GM19099 (cell line): ENCODE measurements around the gene TMEM151B.

Experiments used
- POLR2A ChIP-seq: IDR thresholded peaks from 3 replicates; pipeline ENCODE4 v1.6.1; 2011; ENCODE audit warnings: low read depth; ENCODE audit not compliant: insufficient read length; ENCODE audit errors: extremely low read depth

TMEM151B gene

DNA sequence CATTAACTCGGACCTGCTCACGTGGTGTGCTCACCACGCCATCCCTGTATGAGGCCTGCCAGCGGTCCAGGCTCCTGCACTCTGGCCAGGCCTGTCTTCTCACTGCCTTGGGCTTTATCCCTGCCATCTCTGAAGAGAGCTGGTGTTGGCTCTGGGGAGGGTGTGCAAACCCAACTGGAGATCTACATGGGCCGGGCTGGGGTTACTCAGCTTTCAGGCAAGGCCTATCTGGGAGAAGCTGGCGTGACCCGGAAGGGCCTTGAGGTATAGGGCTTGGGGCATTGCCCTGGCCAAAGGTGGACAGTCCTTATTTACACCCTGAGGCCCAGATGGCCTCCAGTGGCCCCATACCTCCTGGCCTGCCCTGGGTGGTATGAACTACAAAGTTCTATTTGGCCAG, 41.8 kb upstream of the TMEM151B start:
- TF ChIP-seq POLR2A: no peak

DNA sequence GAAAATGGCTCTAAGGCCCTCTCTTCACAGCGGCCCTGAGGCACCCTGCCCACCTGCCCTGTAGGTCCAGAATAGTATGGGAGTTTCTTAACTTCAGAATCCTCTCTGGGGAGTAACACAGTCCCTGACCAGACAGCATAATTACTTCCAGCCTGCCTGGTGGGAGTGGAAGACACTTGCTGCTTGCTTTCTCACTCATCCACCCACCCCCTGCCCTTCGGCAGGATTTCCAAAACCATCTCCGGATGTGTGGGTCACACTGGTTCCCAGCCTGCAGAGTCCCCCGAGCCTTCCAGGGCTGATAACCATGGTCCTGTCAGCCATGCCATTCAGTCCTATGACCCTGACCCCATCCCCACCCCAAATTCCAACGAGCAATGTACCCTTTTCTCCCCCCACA, 41.4 kb upstream of the TMEM151B start:
- no peak for TF ChIP-seq POLR2A

DNA sequence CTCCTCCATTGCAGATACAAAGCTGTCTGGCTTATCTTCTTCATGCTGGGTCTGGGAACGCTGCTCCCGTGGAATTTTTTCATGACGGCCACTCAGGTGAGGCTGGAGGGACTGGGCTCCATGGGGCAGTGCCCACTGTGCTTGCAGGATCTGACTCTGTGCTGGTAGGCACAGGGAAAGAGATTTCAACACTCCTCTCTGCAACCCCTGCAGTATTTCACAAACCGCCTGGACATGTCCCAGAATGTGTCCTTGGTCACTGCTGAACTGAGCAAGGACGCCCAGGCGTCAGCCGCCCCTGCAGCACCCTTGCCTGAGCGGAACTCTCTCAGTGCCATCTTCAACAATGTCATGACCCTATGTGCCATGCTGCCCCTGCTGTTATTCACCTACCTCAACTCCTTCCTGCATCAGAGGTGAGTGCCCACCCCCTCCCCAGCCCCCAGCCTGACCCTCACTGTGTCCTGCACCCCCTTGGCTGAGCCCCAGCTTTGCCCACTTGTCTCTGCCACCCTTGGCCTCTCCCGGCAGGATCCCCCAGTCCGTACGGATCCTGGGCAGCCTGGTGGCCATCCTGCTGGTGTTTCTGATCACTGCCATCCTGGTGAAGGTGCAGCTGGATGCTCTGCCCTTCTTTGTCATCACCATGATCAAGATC, 40.7 kb upstream of the TMEM151B start:
- no peak for TF ChIP-seq POLR2A

DNA sequence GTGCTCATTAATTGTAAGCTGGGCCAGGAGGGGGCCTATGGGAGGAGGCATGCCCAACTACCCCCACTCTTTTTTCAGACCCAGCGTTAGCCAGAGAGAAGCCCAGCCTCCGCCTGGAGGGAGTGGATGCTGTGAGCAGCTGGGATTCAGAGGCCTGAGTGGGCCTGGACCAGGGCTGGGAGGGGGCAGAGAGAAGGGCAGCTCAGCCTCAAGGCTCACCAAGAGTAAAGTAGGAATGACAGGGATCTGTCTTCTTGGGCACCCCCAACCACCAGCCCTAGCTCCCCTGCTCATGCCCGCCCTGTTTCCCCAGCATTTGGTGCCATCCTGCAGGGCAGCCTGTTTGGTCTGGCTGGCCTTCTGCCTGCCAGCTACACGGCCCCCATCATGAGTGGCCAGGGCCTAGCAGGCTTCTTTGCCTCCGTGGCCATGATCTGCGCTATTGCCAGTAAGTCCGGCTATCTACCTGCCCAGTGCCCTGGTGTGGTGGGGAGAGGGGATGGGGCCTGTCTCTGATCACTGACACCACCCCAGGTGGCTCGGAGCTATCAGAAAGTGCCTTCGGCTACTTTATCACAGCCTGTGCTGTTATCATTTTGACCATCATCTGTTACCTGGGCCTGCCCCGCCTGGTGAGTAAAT, 40.1 kb upstream of the TMEM151B start:
- no peak for TF ChIP-seq POLR2A

DNA sequence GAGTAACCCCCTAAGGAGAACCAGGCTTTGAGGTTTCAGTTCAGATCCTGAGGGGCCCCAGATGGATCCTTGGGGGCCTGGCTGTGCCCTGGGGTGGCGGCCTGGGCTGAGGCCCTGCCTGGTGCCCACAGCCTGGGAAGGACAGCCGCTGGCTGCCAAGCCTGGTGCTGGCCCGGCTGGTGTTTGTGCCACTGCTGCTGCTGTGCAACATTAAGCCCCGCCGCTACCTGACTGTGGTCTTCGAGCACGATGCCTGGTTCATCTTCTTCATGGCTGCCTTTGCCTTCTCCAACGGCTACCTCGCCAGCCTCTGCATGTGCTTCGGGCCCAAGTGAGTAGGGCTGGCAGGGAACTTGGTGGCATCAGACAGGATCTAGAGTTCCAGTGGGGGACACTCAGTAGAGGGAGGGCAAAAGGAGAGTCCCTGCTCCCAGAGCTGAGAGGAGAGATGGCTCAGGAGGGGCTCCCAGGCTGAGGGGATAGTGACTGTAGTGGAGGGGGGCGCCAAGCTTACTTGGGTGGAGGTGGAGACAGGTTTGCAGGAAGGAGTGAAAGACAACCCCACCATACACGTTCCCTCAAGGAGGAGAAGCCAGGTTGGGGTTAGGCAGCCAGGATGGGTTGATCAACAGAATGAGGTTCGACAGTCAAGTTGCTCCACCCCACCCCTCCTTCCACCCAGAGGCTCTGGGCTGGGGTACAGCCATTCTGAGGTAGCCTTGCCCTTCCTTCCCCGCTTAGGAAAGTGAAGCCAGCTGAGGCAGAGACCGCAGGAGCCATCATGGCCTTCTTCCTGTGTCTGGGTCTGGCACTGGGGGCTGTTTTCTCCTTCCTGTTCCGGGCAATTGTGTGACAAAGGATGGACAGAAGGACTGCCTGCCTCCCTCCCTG, 37.3 kb upstream of the TMEM151B start:
- no peak for TF ChIP-seq POLR2A

DNA sequence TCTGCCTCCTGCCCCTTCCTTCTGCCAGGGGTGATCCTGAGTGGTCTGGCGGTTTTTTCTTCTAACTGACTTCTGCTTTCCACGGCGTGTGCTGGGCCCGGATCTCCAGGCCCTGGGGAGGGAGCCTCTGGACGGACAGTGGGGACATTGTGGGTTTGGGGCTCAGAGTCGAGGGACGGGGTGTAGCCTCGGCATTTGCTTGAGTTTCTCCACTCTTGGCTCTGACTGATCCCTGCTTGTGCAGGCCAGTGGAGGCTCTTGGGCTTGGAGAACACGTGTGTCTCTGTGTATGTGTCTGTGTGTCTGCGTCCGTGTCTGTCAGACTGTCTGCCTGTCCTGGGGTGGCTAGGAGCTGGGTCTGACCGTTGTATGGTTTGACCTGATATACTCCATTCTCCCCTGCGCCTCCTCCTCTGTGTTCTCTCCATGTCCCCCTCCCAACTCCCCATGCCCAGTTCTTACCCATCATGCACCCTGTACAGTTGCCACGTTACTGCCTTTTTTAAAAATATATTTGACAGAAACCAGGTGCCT, 36.6 kb upstream of the TMEM151B start:
- TF ChIP-seq POLR2A: no peak

DNA sequence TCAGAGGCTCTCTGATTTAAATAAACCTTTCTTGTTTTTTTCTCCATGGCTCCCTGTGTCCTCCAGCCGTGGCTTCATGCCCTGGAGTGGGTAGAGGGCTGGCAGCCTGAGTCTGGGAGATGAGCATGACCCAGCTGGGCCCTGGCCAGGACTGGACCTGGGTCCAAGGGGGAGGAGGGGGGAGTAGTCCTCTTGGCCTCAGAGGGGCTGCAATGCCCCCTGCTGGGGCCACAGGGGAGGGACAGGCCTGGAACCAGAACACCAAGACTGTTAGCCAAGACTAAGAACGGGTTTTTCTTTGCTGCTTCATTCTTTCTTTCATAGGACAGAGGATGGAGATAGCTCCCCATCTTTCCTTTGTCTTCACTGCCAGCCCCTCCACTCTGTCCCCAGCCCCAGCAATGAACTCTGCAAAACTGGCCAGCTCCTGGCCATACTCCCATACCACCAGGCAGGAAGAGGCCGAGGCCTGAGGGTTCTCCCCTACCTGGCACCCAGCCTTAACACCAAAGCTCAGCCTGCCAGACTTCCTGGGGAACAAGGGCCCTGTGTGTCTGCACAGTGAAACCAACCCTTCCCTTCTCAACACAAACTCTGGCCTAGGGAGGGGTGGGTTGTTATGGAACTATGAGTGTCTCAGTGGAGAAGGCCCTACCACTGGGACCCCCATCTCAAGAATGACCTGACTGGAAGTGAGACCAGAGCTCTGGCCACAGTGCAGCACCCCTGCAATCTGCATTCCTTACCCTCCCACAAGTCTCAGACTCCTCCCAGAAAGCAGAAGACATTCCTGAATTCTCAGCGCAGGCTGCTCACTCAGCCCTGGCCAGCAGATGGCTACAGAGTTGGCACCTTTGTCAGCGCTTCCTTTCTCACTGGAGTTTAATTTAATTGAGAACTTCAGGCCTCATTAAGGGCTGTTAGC, 35.9 kb upstream of the TMEM151B start:
- TF ChIP-seq POLR2A: no peak

DNA sequence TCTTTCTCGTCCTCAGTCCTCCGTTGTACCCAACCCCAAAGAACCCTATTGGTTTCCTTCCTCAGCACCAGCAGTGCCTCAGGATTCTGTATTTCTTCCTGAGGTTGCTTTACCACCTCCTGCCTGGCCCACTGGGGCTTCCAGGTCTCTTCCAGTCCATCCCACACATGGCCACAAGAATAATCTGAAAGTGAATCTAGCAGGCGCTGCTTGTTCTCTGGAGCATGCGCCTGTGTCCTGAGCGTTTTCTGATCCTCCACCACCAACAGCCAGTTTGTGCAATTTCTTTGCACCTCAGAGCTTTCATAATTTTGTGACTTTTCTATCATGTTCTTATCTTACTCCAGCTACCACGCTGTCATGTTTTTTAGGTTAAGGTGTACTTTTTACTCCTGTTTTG, 35.0 kb upstream of the TMEM151B start:
- no peak for TF ChIP-seq POLR2A

DNA sequence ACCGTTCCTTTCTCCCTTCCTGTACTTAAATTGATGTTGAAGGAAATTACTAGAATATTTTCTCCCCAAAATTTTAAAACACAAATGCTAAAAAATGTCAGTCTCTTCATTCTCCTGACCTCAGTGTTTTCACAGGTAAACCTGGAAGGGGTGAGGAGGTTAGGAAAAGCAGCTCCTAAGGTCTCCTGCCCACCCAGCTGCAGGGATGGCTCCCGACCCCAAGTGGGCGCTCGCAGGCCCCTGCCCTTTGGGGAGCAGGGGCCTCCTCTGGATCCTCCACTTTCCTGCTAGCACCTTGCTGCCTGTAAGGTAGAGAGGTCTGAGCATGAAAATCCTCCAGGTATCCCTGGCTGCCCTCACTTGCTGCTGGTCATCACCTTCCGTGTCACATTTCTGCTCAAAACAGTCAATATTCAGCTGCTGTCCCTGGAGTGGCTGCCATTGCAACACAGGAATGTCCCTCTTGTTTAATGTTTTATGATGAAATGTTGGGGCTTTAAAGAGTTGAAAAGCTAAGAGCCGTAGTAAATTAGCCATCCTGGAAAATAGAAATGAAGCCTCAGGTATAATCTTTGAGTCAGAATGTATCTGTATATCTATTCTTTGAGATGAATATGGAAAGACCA, 34.2 kb upstream of the TMEM151B start:
- TF ChIP-seq POLR2A: no peak

DNA sequence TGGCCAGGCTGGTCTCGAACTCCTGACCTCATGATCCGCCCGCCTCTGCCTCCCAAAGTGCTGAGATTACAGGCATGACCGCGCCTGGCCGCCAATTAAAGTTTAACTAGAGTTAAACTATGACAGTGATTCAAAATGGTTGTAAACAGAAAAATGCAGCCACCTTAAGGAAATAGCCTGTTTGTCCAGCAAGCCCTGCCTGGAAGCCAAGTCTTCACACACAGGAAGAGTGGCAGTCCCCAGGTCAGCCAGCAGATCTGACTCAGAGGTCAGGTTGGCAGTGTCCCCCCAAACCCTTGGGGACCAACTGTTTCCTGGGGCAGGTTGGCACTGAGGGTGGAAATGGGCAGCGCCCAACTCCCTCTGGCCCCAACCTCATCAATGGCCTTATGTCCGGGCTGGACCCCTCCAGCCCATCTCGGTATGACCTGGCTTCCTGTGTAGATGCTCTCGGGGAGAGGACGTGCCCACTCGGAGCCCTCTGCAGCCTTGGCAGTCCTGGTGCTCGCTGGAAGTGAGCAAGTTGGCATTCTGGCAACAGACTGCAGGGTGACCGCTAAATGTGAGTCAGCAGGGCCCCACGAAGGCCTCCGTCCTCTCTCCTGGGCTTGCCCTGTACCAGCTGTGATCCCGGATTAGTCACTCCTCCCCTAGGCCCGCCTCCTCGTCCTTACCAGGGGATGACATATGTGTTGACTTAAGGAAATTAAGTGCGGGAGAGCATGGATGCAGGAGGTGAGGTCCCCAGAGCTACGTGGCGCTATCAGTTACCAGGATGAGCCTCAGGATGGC, 33.0 kb upstream of the TMEM151B start:
- TF ChIP-seq POLR2A: peak; percentile 13

DNA sequence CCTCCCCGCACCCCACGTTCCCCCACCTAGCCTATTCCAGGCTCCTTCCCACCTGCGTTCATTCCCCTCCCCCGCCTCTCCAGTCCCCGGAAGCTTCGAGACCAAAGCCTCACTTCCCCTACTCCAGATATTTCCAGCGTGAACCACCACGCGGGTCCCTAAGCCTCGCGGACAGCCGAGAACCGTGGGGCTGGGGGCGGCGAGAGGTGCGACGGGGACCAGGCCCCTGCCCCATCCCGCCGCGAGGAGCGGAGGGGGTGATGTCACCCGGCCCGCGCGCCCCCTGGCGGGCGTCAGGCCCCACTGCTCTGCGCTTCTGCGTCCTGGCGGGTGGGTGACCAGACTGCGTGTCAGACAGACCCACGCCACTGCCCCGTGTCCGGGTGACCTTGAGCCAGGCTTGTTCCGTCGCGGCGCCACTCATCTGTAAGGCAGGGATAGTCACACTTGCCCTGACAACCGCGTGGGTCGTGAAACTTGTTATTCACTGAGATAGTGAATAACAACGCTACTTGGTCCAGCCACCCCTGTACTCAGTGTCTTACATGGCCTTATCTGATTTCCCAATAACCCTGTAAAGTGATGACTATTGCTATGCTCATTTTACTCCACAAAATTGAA, 32.3 kb upstream of the TMEM151B start:
- TF ChIP-seq POLR2A: no peak

DNA sequence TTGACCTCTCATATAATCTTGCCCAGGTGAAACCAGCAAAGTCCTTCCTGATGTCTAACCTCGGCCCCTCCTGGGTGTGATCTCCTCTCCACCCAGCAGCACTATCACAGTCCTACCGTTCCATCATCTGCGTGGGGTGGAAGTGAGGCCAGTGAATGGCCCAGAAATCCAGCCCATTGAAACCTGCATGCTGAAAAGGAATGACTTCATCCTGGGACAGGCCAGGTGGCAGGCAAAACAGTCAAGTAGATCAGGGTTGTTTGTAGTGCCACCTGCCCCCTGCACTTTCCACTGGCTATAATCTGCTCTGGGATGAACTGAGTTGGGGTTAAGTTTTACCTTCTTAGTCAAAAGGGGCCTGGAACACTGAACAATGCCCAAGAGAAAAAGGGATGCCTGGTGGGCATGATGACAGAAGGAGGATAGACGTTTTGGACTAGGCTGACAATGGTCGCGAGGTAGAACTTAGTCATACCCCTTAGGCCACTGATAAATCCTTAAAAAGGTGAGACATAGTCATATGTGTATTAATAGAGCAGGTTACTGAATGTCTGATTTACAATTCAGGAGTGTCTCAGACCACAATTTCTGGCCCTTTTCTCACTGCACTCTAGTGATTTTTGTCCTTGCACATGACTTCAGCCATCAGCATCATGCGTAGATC, 31.4 kb upstream of the TMEM151B start:
- no peak for TF ChIP-seq POLR2A
